ENCODE measurements around the gene NPAS3. TPM values are rescaled to one million over a fixed set of nuclear protein-coding genes. Genes with fewer than 3 reads are reported as not detected.

NPAS3 gene
- total RNA-seq, 1 donor from 2014 or later: not detected

- peak overlapping the region; percentile 55 for H3K4me3 ChIP-seq
- peaks cover 12% of the 10 kb centered on the region for H3K27me3 Mint-ChIP-seq (ENCODE audit: insufficient read depth, low read depth)
- H3K36me3 Mint-ChIP-seq: peaks cover 2% of the 10 kb centered on the region
- peak overlapping the region; percentile 91 for H3K4me2 ChIP-seq
- peak overlapping the region; percentile 95 for H3K4me3 Mint-ChIP-seq
- H3K79me2 ChIP-seq (ENCODE audit: low read depth): no peaks in the 10 kb centered on the region
- H3K4me1 Mint-ChIP-seq: peaks cover 46% of the 10 kb centered on the region
- H3K27me3 ChIP-seq: peaks cover 66% of the 10 kb centered on the region
- no peaks in the 10 kb centered on the region for H3K36me3 ChIP-seq
- TF ChIP-seq CTCF (IDR thresholded peaks at IDR 0.05) (no peak), EZH2phosphoT487 (IDR thresholded peaks at IDR 0.05) (no peak), EZH2 (IDR thresholded peaks at IDR 0.05) (no peak)
- peaks cover 20% of the 10 kb centered on the region for H3K4me1 ChIP-seq
- H4K20me1 ChIP-seq (ENCODE audit: low read depth): peaks cover 27% of the 10 kb centered on the region
- H3K27ac ChIP-seq: no peak overlapping the region
- DNase-seq (ENCODE audit: low spot score): peak; percentile 16
- H2AFZ ChIP-seq (replicated peaks): peak overlapping the region; percentile 88
- H3K9me3 Mint-ChIP-seq: no peaks in the 10 kb centered on the region
- H3K9ac ChIP-seq: no peak overlapping the region
- peak overlapping the region; percentile 98 for H3K27ac Mint-ChIP-seq
- H3F3A ChIP-seq (ENCODE audit: low read depth): peaks cover 39% of the 10 kb centered on the region
- no peaks in the 10 kb centered on the region for H3K9me3 ChIP-seq (ENCODE audit: low read depth)
Observed at GRCh38 chr14:32940066-32940651, 1.5 kb downstream of the NPAS3 start.

GRCh38 chr14:32940711-32941667 is 2.3 kb downstream of the NPAS3 start:
- Mint-ChIP-seq H3K4me1 (peaks cover 43% of the 10 kb centered on the region), H3K27me3 (ENCODE audit: insufficient read depth, low read depth) (peaks cover 10% of the 10 kb centered on the region), H3K9me3 (no peaks in the 10 kb centered on the region), H3K27ac (no peak overlapping the region), H3K4me3 (peak overlapping the region; percentile 95), H3K36me3 (peaks cover 2% of the 10 kb centered on the region)
- TF ChIP-seq EZH2phosphoT487 (IDR thresholded peaks at IDR 0.05): no peak
- TF ChIP-seq EZH2 (IDR thresholded peaks at IDR 0.05): no peak
- no peak for TF ChIP-seq CTCF (IDR thresholded peaks at IDR 0.05)
- H3K9me3 ChIP-seq (ENCODE audit: low read depth): no peaks in the 10 kb centered on the region
- peak overlapping the region; percentile 55 for H3K4me3 ChIP-seq
- no peaks in the 10 kb centered on the region for H3K79me2 ChIP-seq (ENCODE audit: low read depth)
- DNase-seq (ENCODE audit: low spot score): no peak
- H3K9ac ChIP-seq: no peak overlapping the region
- peaks cover 58% of the 10 kb centered on the region for H3K27me3 ChIP-seq
- peaks cover 19% of the 10 kb centered on the region for H4K20me1 ChIP-seq (ENCODE audit: low read depth)
- no peaks in the 10 kb centered on the region for H3K36me3 ChIP-seq
- H2AFZ ChIP-seq (replicated peaks): no peak overlapping the region
- peaks cover 30% of the 10 kb centered on the region for H3F3A ChIP-seq (ENCODE audit: low read depth)
- no peak overlapping the region for H3K27ac ChIP-seq
- H3K4me2 ChIP-seq: peak overlapping the region; percentile 91
- H3K4me1 ChIP-seq: peaks cover 13% of the 10 kb centered on the region

- H3K27ac Mint-ChIP-seq: no peak overlapping the region
- peaks cover 2% of the 10 kb centered on the region for H3K36me3 Mint-ChIP-seq
- H2AFZ ChIP-seq (replicated peaks): no peak overlapping the region
- no peak for DNase-seq (ENCODE audit: low spot score)
- H3K36me3 ChIP-seq: no peaks in the 10 kb centered on the region
- H3K4me3 Mint-ChIP-seq: peak overlapping the region; percentile 62
- H3F3A ChIP-seq (ENCODE audit: low read depth): peaks cover 24% of the 10 kb centered on the region
- TF ChIP-seq EZH2 (IDR thresholded peaks at IDR 0.05) (no peak), EZH2phosphoT487 (IDR thresholded peaks at IDR 0.05) (no peak), CTCF (IDR thresholded peaks at IDR 0.05) (no peak)
- no peak overlapping the region for H3K27ac ChIP-seq
- H3K9ac ChIP-seq: no peak overlapping the region
- no peak overlapping the region for H3K4me3 ChIP-seq
- peaks cover 43% of the 10 kb centered on the region for H3K4me1 Mint-ChIP-seq
- H3K4me2 ChIP-seq: no peak overlapping the region
- peaks cover 10% of the 10 kb centered on the region for H3K27me3 Mint-ChIP-seq (ENCODE audit: insufficient read depth, low read depth)
- H3K9me3 ChIP-seq (ENCODE audit: low read depth): no peaks in the 10 kb centered on the region
- H3K9me3 Mint-ChIP-seq: no peaks in the 10 kb centered on the region
- H4K20me1 ChIP-seq (ENCODE audit: low read depth): peaks cover 12% of the 10 kb centered on the region
- no peaks in the 10 kb centered on the region for H3K79me2 ChIP-seq (ENCODE audit: low read depth)
- peaks cover 13% of the 10 kb centered on the region for H3K4me1 ChIP-seq
- peaks cover 51% of the 10 kb centered on the region for H3K27me3 ChIP-seq
Observed at GRCh38 chr14:32941668-32942065, 3.0 kb downstream of the NPAS3 start.
